OCI-LY3 (cell line): ENCODE measurements around the gene HS6ST1.

Experiments used
- CTCF ChIP-seq: fragments of 200-600, 300-600 bp; sonication (generic); IDR thresholded peaks from 2 replicates; pipeline ENCODE4 v1.5.1; 2014; ENCODE audit warnings: antibody characterized with exemption, low read length, low read depth
- EZH2phosphoT487 ChIP-seq: fragments of 200-600 bp; shearing (Covaris generic); IDR thresholded peaks from 2 replicates; pipeline ENCODE4 v1.6.1; 2018; ENCODE audit warnings: antibody characterized with exemption, mixed run types, low read depth

- TF ChIP-seq CTCF (no peak), EZH2phosphoT487 (no peak)
Observed at GRCh38 chr2:128303095-128303791, 15.4 kb downstream of the HS6ST1 start.
